Stimulated activated CD8-positive, alpha-beta memory T cell treated with anti-CD3 and anti-CD28 coated beads, Interleukin-12 subunit alpha, Interleukin-12 subunit beta, amount 100 ng/mL, for 4 hours (primary cell): ENCODE data around the gene CDKN3.
"Not testable (repeated sequence)": the region's sequence is repeated elsewhere in the genome, so short reads cannot be mapped to it uniquely, and the experiment has no call there.

Source experiments
- DNase-seq: peaks from one replicate; pipeline ENCODE4 v3.0.0-alpha.2; 2020; ENCODE audit warnings: low read depth

Gene CDKN3

DNA sequence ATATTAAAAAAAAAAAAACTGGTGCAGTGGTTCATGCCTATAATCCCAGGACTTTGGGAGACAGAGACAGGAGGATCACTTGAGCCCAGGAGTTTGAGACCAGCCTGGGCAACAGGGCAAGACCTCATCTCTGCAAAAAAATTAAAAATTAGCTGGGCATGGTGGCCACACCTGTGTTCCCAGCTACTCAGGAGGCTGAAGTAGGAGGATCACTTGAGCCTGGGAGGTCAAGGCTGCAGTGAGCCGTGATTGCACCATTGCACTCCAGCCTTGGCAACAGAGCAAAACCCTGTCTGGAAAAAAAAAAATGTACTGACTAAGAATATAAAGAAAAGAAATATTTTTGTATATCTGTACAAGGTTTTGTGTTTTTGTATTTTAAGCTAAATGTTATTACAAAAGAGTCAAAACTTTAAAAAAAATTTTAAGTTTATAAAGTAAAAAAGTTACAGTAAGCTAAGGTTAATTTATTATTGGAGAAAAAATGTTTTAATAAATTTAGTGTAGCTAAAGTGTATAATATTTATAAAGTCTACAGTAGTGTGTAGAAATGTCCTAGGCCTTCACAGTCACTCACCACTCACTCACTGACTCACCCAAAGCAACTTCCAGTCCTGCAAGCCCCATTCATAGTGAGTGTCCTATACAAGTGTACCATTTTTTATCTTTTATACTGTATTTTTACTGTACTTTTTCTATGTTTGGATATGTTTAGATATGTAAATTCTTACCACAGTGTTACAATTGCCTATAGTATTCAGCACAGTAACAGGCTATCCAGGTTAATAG, 60.2 kb downstream of the CDKN3 start:
- not testable (repeated sequence) for DNase-seq

DNA sequence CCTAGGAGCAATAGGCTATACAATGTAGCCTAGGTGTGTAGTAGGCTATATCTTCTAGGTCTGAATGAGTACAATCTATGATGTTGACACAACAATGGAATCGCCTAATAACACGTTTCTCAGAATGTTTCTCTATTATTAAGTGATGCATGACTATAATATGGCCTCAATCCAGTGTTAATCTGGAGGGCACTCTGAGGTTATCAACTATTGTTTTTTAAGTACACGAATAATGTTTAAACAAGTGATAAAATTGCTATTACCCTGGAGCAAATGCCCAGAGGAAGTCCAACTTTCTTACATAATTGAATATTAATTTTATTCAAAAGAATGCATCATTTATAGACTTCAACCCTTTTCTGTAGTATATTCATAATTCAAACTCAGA, 60.8 kb downstream of the CDKN3 start:
- no peak for DNase-seq

- DNase-seq: not testable (repeated sequence)
Observed at GRCh38 chr14:54458536-54458935, 61.7 kb downstream of the CDKN3 start.

- no peak for DNase-seq
Observed at GRCh38 chr14:54459106-54459505, 62.3 kb downstream of the CDKN3 start.

DNA sequence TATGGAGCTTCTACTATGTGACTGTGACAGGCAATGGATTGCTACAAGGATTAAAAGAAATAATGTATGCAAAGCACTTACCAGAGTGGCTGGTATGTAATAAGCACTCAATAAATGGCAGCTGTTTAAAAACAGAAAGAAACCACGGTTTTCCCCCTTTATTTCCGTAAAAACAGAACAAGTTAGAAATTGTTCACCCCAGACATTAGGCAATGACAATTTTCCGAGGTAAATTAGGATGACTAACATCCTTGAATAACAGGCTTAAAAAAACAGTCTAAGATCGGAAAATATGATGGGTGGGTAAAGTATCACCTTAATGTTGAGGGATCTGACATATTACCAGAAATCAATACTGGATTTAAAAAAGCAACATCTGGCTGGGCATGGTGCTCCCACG, 65.2 kb downstream of the CDKN3 start:
- no peak for DNase-seq

- no peak for DNase-seq
Observed at GRCh38 chr14:54465654-54466053, 68.8 kb downstream of the CDKN3 start.

GRCh38 chr14:54467280-54467679, 70.5 kb downstream of the CDKN3 start:
- DNase-seq: no peak
